ENCODE results near the gene TMSB15C.

The TMSB15C gene

GRCh38 chrX:104045642-104046041 is 30.4 kb downstream of the TMSB15C start:
- DNase-seq (ENCODE audit: low read depth in 2 of 2), result no peak

DNA sequence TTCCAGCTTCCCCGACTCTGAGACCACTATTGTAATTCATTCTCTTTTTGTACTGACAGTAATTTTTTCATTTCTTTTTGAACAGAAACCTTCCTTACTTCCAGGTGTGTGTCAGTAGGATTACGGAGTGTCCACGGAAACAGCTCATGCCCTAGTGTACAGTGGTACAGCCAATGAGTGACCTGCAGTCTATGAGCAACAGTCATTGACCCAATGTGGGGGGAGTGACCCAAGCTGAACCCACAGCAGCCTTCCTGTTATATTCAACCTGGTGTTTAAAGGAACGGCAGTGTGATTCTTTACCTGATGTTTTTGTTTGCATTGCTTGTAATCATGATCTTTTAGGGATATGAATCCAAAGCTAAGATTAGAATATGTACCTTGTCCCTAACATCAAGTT is 35.0 kb downstream of the TMSB15C start:
- no peak for DNase-seq (ENCODE audit: low read depth in 2 of 2)

DNA sequence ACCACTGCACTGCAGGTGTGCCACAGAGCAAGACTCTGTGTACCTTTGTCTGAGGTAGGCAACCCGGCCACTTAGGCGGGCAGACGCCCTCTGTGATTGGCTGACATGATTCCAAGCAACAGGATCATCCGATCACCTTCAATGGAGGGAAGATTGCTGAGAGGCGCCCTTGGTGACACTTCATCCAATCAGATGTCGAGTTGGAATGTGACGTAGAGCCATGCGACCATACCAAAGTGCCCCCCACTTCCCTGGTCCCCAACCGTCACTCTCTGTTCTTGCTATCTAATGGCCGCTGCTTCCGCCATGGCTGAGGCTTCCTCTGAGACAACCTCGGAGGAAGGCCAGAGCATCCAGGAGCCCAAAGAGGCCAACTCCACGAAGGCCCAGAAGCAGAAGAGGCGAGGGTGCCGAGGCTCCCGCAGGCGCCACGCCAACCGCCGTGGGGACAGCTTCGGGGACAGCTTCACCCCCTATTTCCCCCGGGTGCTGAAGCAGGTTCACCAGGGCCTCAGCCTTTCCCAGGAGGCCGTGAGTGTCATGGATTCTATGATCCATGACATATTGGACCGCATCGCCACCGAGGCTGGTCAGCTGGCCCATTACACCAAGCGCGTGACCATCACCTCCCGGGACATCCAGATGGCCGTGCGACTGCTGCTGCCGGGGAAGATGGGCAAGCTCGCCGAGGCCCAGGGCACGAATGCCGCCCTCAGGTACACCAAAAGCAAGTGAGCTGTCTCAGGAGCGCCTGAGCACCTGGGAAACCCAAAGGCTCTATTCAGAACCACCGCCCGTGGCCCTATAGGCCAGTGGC is 36.1 kb downstream of the TMSB15C start, which contains the start of gene H2BW2:
Gene H2BW2, plus strand, starts transcription at position 268 of the 817 bp plus-strand sequence. Its CDS starts 39 bp downstream, at position 307.
- no peak for DNase-seq (ENCODE audit: low read depth in 2 of 2)
